T follicular helper cell (primary cell): ENCODE data around the gene SERINC2.
"Not testable (repeated sequence)": the region's sequence is repeated elsewhere in the genome, so short reads cannot be mapped to it uniquely, and the experiment has no call there.

Experiments
- DNase-seq: peaks from one replicate; pipeline ENCODE4 v3.0.0-alpha.2; 2020; ENCODE audit warnings: low read depth

Gene SERINC2

GRCh38 chr1:31471452-31472313 is 58.7 kb downstream of the SERINC2 start:
- DNase-seq, result not testable (repeated sequence)

DNA sequence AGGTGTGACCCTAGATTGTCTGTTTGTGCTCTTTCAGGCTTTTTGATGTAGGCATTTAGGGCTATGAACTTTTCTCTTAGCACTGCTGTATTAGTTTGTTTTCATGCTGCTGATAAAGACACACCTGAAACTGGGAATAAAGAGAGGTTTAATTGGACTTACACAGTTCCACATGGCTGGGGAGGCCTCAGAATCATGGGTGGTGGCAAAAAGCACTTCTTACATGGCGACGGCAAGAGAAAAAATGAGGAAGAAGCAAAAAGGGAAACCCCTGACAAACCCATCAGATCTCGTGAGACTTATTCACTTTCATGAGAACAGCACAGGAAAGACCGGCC is 59.3 kb downstream of the SERINC2 start:
- not testable (repeated sequence) for DNase-seq

DNA sequence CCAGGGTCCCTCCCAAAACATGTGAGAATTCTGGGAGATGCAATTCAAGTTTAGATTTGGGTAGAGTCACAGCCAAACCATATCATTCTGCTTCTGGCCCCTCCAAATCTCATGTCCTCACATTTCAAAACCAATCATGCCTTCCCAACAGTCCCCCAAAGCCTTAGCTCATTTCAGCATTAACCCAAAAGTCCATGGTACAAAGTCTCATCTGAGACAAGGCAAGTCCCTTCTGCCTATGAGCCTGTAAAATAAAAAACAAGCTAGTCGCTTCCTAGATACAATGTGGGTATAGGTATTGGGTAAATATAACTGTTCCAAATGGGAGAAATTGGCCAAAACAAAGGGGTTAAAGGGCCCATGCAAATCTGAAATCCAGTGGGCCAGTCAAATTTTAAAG is 59.7 kb downstream of the SERINC2 start:
- DNase-seq, result not testable (repeated sequence)

- not testable (repeated sequence) for DNase-seq
These were observed 60.5 kb downstream of the SERINC2 start for GRCh38 chr1:31473508-31473907.

DNA sequence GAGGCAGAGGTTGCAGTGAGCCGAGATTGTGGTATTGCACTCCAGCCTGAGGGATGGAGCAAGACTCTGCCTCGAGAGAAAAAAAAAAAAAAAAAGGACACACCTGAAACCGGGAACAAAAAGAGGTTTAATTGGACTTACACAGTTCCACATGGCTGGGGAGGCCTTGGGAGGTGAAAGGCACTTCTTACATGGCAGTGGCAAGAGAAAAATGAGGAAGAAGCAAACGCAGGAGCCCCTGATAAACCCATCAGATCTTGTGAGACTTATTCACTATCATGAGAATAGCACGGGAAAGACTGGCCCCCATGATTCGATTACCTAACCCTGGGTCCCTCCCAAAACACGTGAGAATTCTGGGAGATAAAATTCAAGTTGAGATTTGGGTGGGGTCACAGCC is 61.6 kb downstream of the SERINC2 start:
- DNase-seq, result not testable (repeated sequence)

DNA sequence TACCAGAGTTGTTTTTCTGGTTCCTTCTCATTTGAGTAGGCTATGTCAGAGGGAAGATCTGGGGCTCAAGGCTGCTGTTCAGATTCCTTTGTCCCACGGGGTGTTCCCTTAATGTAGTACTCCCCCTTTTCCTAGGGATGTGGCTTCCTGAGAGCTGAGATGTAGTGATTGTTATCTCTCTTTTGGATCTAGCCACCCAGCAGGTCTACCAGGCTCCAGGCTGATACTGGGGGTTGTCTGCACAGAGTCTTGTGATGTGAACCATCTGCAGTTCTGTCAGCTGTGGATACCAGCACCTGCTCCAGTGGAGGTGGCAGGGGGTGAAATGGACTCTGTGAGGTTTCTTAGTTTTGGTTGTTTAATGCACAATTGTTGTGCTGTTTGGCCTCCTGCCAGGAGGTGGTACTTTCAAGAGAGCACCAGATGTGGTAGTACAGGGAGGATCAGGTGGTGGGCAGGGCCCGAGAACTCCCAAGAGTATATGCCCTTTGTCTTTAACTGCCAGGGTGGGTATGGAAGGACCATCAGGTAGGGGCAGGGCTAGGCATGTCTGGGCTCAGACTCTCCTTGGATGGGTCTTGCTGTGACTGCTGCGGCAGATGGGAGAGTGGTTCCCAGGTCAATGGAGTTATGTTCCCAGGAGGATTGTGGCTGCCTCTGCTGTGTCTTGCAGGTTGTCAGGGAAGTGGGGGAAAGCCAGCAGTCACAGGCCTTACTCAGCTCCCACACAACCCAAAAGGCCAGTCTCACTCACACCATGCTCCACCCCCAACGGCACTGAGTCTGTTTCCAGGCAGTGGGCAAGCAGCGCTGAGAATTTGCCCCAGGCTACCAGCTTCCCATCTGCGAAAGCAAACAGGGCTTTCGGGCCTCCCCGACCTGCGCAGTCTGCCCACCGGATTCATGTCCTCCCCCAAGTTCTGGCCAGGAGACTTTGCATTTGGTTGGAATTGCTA is 64.2 kb downstream of the SERINC2 start:
- no peak for DNase-seq

DNA sequence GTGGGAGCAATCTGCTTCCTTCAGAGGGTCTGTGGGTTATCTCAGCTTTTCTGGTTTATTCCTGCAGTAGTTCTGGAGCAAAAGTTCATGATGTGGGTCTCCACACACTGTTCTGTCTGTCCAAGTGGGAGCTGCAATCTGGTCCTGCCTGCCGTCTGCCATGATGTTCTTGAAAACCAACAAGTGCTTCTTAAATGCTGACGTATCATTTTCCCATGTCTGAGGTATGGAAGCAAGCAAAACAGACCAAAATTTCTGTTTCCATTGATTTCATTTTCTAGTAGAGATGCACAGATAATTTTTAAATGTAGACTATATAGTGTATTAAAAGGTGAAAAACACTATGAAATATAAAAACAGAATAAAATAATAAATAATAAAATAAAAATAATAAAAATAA is 65.2 kb downstream of the SERINC2 start:
- no peak for DNase-seq

DNA sequence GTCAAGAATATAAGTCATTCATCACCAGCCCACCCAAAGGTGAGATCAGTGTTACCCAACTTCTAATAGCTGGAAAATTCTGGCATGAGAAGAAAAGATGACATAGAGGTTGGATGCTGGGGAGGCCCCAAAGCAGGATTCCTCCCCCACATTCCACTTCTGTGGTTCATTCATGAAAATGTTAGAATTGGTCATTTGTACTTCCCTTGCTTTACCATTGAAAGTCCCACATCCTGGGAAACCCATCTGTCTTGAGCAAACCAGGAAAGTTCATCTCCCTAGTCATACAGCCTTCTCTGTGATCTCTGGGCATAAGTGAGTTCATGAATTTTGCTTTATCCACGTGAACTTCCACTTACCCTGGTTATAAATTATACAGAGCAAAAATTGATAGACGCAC is 66.8 kb downstream of the SERINC2 start:
- no peak for DNase-seq

DNA sequence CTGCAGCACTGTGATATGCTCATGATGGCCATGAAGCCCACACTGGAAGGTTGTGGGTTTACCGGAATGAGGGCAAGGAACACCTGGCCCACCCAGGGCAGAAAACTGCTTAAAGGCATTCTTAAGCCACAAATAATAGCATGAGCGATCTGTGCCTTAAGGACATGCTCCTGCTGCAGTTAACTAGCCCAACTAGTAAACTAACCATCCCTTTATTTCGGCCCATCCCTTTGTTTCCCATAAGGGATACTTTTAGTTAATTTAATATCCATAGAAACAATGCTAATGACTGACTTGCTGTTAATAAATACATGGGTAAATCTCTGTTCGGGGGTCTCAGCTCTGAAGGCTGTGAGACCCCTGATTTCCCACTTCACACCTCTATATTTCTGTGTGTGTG is 67.4 kb downstream of the SERINC2 start:
- DNase-seq, result not testable (repeated sequence)

GRCh38 chr1:31482482-31483011 is 69.5 kb downstream of the SERINC2 start:
- DNase-seq, result no peak

- DNase-seq, result no peak
These were observed 70.3 kb downstream of the SERINC2 start for GRCh38 chr1:31483012-31483946.
